Measurements from ENCODE around the gene CARD9.

CARD9 gene

GRCh38 chr9:136395020-136395340 lies 21.5 kb upstream of the CARD9 start:
- no peak overlapping the region for H3K4me3 ChIP-seq (ENCODE audit: low read depth, low read length)
- TF ChIP-seq CTCF (IDR thresholded peaks at IDR 0.05; ENCODE audit: low read depth, low read length): no peak

DNA sequence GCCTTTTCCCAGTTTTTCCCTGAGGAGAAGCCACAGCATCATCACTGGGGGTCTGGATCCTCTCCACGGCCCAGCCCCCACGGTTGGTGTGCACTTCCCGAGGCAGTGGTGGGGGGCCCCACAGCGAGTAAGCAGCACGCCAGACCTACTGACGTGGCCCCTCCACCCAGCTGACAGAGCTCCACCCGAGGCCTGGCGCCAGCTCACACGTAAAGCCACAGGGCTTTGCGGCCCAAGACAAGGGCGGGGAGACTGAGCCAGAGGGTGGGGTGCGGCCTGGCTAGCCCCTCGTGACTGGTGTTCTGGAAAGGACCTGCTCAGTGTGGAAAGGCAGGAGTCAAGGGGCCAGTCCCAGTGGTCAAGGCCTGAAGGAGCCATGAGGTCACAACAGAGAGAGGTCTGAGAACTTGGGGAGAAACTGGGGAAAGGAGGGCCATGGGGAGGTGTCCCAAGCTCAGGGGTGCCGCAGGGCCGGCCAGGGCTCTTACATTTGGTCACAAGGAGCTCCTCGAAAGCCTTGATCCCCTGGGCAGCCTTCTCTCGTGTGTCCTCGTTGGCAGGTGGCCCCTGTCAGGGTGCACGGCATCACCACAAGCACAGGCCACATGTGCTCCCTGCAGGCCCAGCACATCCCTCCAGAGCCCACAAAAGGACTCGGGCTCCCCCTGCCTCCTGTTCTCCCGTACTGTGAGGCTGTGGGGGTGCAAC lies 21.0 kb upstream of the CARD9 start:
- no peak overlapping the region for H3K4me3 ChIP-seq (ENCODE audit: low read depth, low read length)
- no peak for TF ChIP-seq CTCF (IDR thresholded peaks at IDR 0.05; ENCODE audit: low read depth, low read length)

DNA sequence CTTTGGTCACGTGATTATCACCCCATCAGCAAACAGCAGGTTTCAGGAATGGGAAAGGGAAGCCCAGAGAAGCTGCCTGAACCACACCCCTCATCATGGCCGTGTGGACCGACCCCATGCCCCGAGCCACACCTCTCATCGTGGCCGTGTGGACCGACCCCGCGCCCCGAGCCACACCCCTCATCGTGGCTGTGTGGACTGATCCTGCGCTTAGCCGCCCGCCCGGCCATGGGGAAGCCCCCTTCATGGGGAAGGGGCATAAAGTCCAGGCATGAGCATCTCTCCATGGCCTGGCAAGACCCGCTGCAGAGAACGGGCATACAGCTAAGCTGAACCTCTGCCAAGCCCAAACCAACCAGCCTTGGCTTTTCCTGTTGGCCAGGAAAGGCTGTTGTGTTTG lies 20.1 kb upstream of the CARD9 start:
- no peak for TF ChIP-seq CTCF (IDR thresholded peaks at IDR 0.05; ENCODE audit: low read depth, low read length)
- H3K4me3 ChIP-seq (ENCODE audit: low read depth, low read length): no peak overlapping the region

DNA sequence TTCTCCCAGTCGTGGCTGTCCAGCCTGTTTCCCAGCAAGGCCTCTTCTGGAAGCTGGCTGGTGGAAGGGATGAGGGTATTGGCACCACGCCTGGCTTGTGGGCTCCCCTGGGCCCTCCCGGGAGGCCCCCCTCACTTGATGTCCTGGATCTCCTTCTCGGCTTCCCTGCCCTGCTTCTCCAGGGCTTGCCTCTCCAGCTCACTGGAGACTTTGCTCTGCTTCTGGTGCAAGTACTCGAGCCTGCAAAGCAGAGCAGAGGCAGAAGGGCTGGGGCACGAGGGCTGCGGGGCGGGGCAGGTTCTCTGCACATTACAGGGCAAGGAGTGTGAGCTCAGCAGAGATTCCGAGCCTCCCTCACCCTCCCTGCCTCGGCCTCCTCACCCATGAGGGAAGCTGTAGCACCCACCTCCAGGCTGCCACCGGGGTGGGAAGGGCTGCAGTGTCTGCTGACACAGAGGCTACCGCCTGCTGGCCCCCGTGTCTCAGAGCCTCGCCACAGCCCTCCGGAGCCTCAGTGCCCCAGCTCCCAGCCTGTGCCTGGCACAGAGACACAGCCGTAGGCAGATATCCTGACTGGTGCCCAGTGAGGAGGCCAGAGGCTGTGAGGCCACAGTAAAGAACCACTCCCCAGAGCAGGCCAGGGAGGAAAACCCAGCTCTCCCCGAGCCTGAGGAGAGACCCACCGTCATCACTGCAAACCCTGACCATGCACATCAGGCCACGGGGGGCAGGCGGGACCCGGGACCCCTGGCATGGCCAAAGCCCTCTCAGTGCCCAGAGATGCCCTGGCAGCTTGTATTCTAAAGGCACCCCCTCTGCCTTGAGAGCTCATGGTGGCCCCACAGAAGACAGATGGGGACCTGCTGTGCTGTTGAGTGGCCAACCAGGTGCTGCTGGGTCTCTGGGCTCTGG lies 19.3 kb upstream of the CARD9 start:
- H3K4me3 ChIP-seq (ENCODE audit: low read depth, low read length): no peak overlapping the region
- TF ChIP-seq CTCF (IDR thresholded peaks at IDR 0.05; ENCODE audit: low read depth, low read length): no peak

GRCh38 chr9:136391737-136392537 lies 18.5 kb upstream of the CARD9 start:
- TF ChIP-seq CTCF (IDR thresholded peaks at IDR 0.05; ENCODE audit: low read depth, low read length): no peak
- H3K4me3 ChIP-seq (ENCODE audit: low read depth, low read length): no peak overlapping the region

GRCh38 chr9:136389396-136389795 lies 15.9 kb upstream of the CARD9 start:
- H3K4me3 ChIP-seq (ENCODE audit: low read depth, low read length): no peak overlapping the region
- TF ChIP-seq CTCF (IDR thresholded peaks at IDR 0.05; ENCODE audit: low read depth, low read length): no peak

Measured in WI38 (cell line).